Measurements from ENCODE around the gene GPR42.

The GPR42 gene

DNA sequence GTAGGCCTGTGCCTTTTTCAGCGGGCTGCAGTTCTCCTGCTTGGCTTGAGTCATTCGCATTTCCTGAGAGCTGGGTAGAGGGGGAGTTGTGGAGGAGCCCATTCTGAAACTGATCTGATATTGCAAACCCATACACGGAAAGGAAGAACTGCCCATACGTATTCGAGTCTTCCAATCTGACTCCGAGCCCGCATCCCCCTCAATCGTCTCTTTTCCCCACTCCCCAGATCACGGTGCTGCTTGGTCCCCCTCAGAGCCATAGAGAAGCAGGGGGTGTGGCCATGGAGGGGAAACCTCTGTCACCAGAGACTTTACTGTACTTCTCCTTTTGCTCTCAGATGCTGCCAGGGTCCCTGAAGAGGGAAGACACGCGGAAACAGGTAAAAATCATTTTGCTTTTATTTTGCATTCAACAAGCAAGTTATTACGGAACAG, 42.0 kb upstream of the GPR42 start, which contains the start of gene CD22:
TSS of gene CD22 (plus strand) at position 337 of the 435 bp plus-strand sequence. CDS start 2,854 bp downstream, outside the sequence.
- Histone ChIP-seq H3K9me3 (replicated peaks in 1 of 2; ENCODE audit: control insufficient read depth in 2 of 2, insufficient read depth in 1 of 2, low read depth in 1 of 2, low read length in 2 of 2) (no peaks in the 10 kb centered on the region), H3K27ac (replicated peaks; ENCODE audit: low read length) (no peak within 1 kb of the TSS), H3K4ac (ENCODE audit: low read length) (no peak within 1 kb of the TSS), H2BK120ac (ENCODE audit: low read depth, low read length) (no peak within 1 kb of the TSS), H2BK5ac (ENCODE audit: low read length) (no peak within 1 kb of the TSS), H3K79me1 (ENCODE audit: low read depth, low read length) (no peaks in the 10 kb centered on the region), H4K91ac (ENCODE audit: low read depth, low read length, poor library complexity) (no peak within 1 kb of the TSS), H2AK5ac (ENCODE audit: low read depth, low read length) (no peak within 1 kb of the TSS), H2AFZ (ENCODE audit: low read length) (no peak within 1 kb of the TSS), H3K14ac (ENCODE audit: low read length) (no peak within 1 kb of the TSS), H3K23ac (ENCODE audit: low read depth, low read length, poor library complexity) (no peak within 1 kb of the TSS), H2BK15ac (ENCODE audit: low read length) (no peak within 1 kb of the TSS), H3K36me3 (replicated peaks in 1 of 2; ENCODE audit: control insufficient read depth in 2 of 2, insufficient read depth in 2 of 2, low read length in 2 of 2) (no peaks in the 10 kb centered on the region), H3K27me3 (ENCODE audit: control insufficient read depth in 3 of 3, insufficient read depth in 3 of 3, low read depth in 1 of 3, low read length in 3 of 3) (peaks cover 0 to 2% (median 0%) of the 10 kb centered on the region in 3 experiments), H3K4me1 (ENCODE audit: control insufficient read depth in 2 of 2, insufficient read depth in 1 of 2, low read depth in 1 of 2, low read length in 2 of 2) (peaks cover 0 to 2% of the 10 kb centered on the region in 2 donors), H3K18ac (ENCODE audit: low read length) (no peak within 1 kb of the TSS), H3K4me2 (ENCODE audit: insufficient read depth, low read length, poor library complexity, severe bottlenecking) (no peak within 1 kb of the TSS), H4K8ac (ENCODE audit: low read depth, low read length) (no peak within 1 kb of the TSS), H3K4me3 (ENCODE audit: low read length in 2 of 2) (no peak within 1 kb of the TSS), H2BK12ac (ENCODE audit: low read length) (no peak within 1 kb of the TSS), H3K9ac (ENCODE audit: low read depth, low read length, poor library complexity) (no peak within 1 kb of the TSS)
- WGBS, 2 donors (ENCODE audit: extremely low coverage in 2 of 2, insufficient read length in 2 of 2, insufficient replicate concordance in 1 of 2), result no CpG with 5 or more reads among the region's 12 CpGs
- DNase-seq (ENCODE audit: low spot score), result no peak

DNA sequence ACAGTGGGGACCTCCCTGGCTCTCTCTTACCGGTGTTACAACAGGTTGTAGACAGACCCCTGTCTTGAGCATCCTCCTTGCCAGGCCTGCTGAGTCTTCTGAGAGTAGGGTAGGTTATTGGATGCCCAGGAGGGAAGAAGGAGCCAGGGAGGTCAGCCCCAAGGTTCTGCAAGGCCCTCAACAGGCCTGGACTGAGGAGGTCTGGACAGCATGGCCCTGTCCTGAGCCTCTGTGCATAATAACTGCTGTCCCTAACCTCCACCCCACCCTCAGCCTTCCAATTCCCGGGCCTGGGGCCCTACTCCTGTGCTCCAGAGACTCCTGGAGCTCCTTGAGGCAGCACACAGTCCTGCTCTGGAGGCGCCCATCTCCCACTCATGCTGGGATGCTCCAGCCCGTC, 41.5 kb upstream of the GPR42 start:
- no CpG with 5 or more reads among the region's 4 CpGs for WGBS, 2 donors (ENCODE audit: extremely low coverage in 2 of 2, insufficient read length in 2 of 2, insufficient replicate concordance in 1 of 2)
- H3K4me2 ChIP-seq (ENCODE audit: insufficient read depth, low read length, poor library complexity, severe bottlenecking), result no peak overlapping the region
- no peaks in the 10 kb centered on the region for H3K36me3 ChIP-seq (replicated peaks in 1 of 2; ENCODE audit: control insufficient read depth in 2 of 2, insufficient read depth in 2 of 2, low read length in 2 of 2)
- H3K23ac ChIP-seq (ENCODE audit: low read depth, low read length, poor library complexity), result no peak overlapping the region
- H3K18ac ChIP-seq (ENCODE audit: low read length), result no peak overlapping the region
- no peak overlapping the region for H2BK12ac ChIP-seq (ENCODE audit: low read length)
- H2AK5ac ChIP-seq (ENCODE audit: low read depth, low read length), result no peak overlapping the region
- no peak overlapping the region for H2BK15ac ChIP-seq (ENCODE audit: low read length)
- H3K9ac ChIP-seq (ENCODE audit: low read depth, low read length, poor library complexity), result no peak overlapping the region
- no peak overlapping the region for H3K4me3 ChIP-seq (ENCODE audit: low read length in 2 of 2)
- no peak for DNase-seq (ENCODE audit: low spot score)
- H3K14ac ChIP-seq (ENCODE audit: low read length), result no peak overlapping the region
- no peaks in the 10 kb centered on the region for H3K9me3 ChIP-seq (replicated peaks in 1 of 2; ENCODE audit: control insufficient read depth in 2 of 2, insufficient read depth in 1 of 2, low read depth in 1 of 2, low read length in 2 of 2)
- H2BK5ac ChIP-seq (ENCODE audit: low read length), result no peak overlapping the region
- no peak overlapping the region for H3K4ac ChIP-seq (ENCODE audit: low read length)
- H3K4me1 ChIP-seq (ENCODE audit: control insufficient read depth in 2 of 2, insufficient read depth in 1 of 2, low read depth in 1 of 2, low read length in 2 of 2), result peaks cover 0 to 2% of the 10 kb centered on the region in 2 donors
- H4K8ac ChIP-seq (ENCODE audit: low read depth, low read length), result no peak overlapping the region
- no peak overlapping the region for H4K91ac ChIP-seq (ENCODE audit: low read depth, low read length, poor library complexity)
- H2BK120ac ChIP-seq (ENCODE audit: low read depth, low read length), result no peak overlapping the region
- H3K27ac ChIP-seq (replicated peaks; ENCODE audit: low read length), result no peak overlapping the region
- peaks cover 0 to 2% (median 0%) of the 10 kb centered on the region in 3 experiments for H3K27me3 ChIP-seq (ENCODE audit: control insufficient read depth in 3 of 3, insufficient read depth in 3 of 3, low read depth in 1 of 3, low read length in 3 of 3)
- no peak overlapping the region for H2AFZ ChIP-seq (ENCODE audit: low read length)
- H3K79me1 ChIP-seq (ENCODE audit: low read depth, low read length), result no peaks in the 10 kb centered on the region

DNA sequence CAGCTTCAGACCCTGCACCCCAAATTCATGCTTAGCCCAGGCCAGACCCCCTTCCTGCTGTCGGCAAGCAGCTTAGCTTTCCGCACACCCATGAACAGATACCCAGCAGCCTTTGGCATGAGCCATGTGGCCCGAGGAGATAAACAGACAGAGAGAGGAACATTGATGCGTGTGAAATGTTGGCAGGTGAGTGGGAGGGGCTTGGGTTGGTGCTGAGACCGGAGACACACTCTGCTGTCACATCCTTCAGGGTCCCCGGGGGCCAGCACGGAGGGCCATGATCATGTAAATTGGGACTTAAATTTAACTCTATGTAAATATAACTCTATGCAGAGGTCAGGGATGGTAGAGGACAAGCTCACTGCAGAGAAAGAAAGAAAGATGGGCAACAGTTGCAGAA, 40.4 kb upstream of the GPR42 start:
- WGBS, 2 donors (ENCODE audit: extremely low coverage in 2 of 2, insufficient read length in 2 of 2, insufficient replicate concordance in 1 of 2), result no CpG with 5 or more reads among the region's 7 CpGs
- Histone ChIP-seq H3K23ac (ENCODE audit: low read depth, low read length, poor library complexity) (no peak overlapping the region), H3K9me3 (replicated peaks in 1 of 2; ENCODE audit: control insufficient read depth in 2 of 2, insufficient read depth in 1 of 2, low read depth in 1 of 2, low read length in 2 of 2) (no peaks in the 10 kb centered on the region), H3K79me1 (ENCODE audit: low read depth, low read length) (no peaks in the 10 kb centered on the region), H2BK12ac (ENCODE audit: low read length) (no peak overlapping the region), H3K27me3 (ENCODE audit: control insufficient read depth in 3 of 3, insufficient read depth in 3 of 3, low read depth in 1 of 3, low read length in 3 of 3) (peaks cover 0 to 2% (median 0%) of the 10 kb centered on the region in 3 experiments), H2BK15ac (ENCODE audit: low read length) (no peak overlapping the region), H3K4me1 (ENCODE audit: control insufficient read depth in 2 of 2, insufficient read depth in 1 of 2, low read depth in 1 of 2, low read length in 2 of 2) (peaks cover 0 to 2% of the 10 kb centered on the region in 2 donors), H3K4me2 (ENCODE audit: insufficient read depth, low read length, poor library complexity, severe bottlenecking) (no peak overlapping the region), H2AK5ac (ENCODE audit: low read depth, low read length) (no peak overlapping the region), H4K91ac (ENCODE audit: low read depth, low read length, poor library complexity) (no peak overlapping the region), H3K27ac (replicated peaks; ENCODE audit: low read length) (no peak overlapping the region), H2AFZ (ENCODE audit: low read length) (no peak overlapping the region), H3K4ac (ENCODE audit: low read length) (no peak overlapping the region), H2BK5ac (ENCODE audit: low read length) (no peak overlapping the region), H2BK120ac (ENCODE audit: low read depth, low read length) (no peak overlapping the region), H3K9ac (ENCODE audit: low read depth, low read length, poor library complexity) (no peak overlapping the region), H3K18ac (ENCODE audit: low read length) (peak overlapping the region; percentile 73), H3K4me3 (ENCODE audit: low read length in 2 of 2) (no peak overlapping the region), H4K8ac (ENCODE audit: low read depth, low read length) (no peak overlapping the region), H3K36me3 (replicated peaks in 1 of 2; ENCODE audit: control insufficient read depth in 2 of 2, insufficient read depth in 2 of 2, low read length in 2 of 2) (no peaks in the 10 kb centered on the region), H3K14ac (ENCODE audit: low read length) (no peak overlapping the region)
- no peak for DNase-seq (ENCODE audit: low spot score)

DNA sequence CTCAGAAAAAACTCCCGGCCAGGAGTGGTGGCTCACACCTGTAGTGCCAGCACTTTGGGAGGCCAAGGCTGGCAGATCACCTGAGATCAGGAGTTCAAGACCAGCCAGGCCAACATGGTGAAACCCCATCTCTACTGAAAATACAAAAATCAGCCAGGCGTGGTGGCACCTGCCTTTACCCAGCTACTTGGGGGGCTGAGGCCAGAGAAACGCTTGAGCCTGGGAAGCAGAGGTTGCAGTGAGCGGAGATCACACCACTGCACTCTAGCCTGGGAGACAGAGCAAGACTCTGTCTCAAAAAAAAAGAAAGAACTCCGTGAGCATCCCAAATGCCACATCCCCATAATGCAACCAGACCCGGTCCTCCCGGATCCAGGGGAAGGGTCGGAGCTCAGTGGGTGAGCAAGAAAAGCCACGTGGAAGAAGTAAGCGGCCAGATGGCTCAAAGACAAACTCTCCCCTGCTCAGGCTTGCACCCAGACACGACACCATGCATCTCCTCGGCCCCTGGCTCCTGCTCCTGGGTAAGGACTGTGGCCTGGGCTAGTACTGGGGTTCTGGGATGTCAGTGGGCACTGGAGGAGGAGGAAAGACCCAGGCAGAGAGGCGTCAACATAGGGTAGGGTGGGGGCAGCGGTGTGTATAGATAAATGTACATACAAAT, 39.2 kb upstream of the GPR42 start:
- WGBS, 2 donors (ENCODE audit: extremely low coverage in 2 of 2, insufficient read length in 2 of 2, insufficient replicate concordance in 1 of 2), result no CpG with 5 or more reads among the region's 14 CpGs
- no peak overlapping the region for H4K8ac ChIP-seq (ENCODE audit: low read depth, low read length)
- no peak overlapping the region for H2BK120ac ChIP-seq (ENCODE audit: low read depth, low read length)
- no peak overlapping the region for H3K27ac ChIP-seq (replicated peaks; ENCODE audit: low read length)
- H2BK15ac ChIP-seq (ENCODE audit: low read length), result no peak overlapping the region
- H3K14ac ChIP-seq (ENCODE audit: low read length), result no peak overlapping the region
- no peaks in the 10 kb centered on the region for H3K9me3 ChIP-seq (replicated peaks in 1 of 2; ENCODE audit: control insufficient read depth in 2 of 2, insufficient read depth in 1 of 2, low read depth in 1 of 2, low read length in 2 of 2)
- H2BK5ac ChIP-seq (ENCODE audit: low read length), result no peak overlapping the region
- no peak overlapping the region for H3K4me3 ChIP-seq (ENCODE audit: low read length in 2 of 2)
- H3K4me1 ChIP-seq (ENCODE audit: control insufficient read depth in 2 of 2, insufficient read depth in 1 of 2, low read depth in 1 of 2, low read length in 2 of 2), result peaks cover 0 to 2% of the 10 kb centered on the region in 2 donors
- H3K23ac ChIP-seq (ENCODE audit: low read depth, low read length, poor library complexity), result no peak overlapping the region
- no peak overlapping the region for H3K4ac ChIP-seq (ENCODE audit: low read length)
- no peak overlapping the region for H2BK12ac ChIP-seq (ENCODE audit: low read length)
- H4K91ac ChIP-seq (ENCODE audit: low read depth, low read length, poor library complexity), result no peak overlapping the region
- no peak overlapping the region for H3K9ac ChIP-seq (ENCODE audit: low read depth, low read length, poor library complexity)
- H3K18ac ChIP-seq (ENCODE audit: low read length), result no peak overlapping the region
- no peaks in the 10 kb centered on the region for H3K79me1 ChIP-seq (ENCODE audit: low read depth, low read length)
- H2AK5ac ChIP-seq (ENCODE audit: low read depth, low read length), result no peak overlapping the region
- no peaks in the 10 kb centered on the region for H3K36me3 ChIP-seq (replicated peaks in 1 of 2; ENCODE audit: control insufficient read depth in 2 of 2, insufficient read depth in 2 of 2, low read length in 2 of 2)
- H2AFZ ChIP-seq (ENCODE audit: low read length), result no peak overlapping the region
- no peak overlapping the region for H3K4me2 ChIP-seq (ENCODE audit: insufficient read depth, low read length, poor library complexity, severe bottlenecking)
- H3K27me3 ChIP-seq (ENCODE audit: control insufficient read depth in 3 of 3, insufficient read depth in 3 of 3, low read depth in 1 of 3, low read length in 3 of 3), result peaks cover 0 to 2% (median 0%) of the 10 kb centered on the region in 3 experiments
- DNase-seq (ENCODE audit: low spot score), result no peak
